Measurements from ENCODE around the gene TAF1A.

Gene TAF1A

DNA sequence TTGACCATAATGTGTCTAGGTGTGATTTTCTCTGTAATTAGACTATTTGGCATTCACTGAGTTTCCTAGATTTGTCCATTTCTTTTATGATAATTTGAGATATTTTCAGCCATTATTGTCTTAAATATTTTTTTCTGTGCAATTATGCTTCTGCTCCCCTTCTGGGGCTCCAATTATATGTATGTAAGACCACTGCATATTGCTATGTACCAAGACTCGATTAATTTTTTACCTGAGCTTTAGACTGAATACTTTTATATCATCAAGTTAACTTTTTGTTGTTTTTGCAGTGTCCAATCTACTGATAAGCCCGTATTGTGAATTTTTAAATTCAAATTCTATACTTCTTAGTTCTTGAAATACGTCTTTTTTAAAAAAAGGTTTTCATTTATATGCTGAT lies 5.1 kb upstream of the TAF1A start:
- TF ChIP-seq, protein P1, sequence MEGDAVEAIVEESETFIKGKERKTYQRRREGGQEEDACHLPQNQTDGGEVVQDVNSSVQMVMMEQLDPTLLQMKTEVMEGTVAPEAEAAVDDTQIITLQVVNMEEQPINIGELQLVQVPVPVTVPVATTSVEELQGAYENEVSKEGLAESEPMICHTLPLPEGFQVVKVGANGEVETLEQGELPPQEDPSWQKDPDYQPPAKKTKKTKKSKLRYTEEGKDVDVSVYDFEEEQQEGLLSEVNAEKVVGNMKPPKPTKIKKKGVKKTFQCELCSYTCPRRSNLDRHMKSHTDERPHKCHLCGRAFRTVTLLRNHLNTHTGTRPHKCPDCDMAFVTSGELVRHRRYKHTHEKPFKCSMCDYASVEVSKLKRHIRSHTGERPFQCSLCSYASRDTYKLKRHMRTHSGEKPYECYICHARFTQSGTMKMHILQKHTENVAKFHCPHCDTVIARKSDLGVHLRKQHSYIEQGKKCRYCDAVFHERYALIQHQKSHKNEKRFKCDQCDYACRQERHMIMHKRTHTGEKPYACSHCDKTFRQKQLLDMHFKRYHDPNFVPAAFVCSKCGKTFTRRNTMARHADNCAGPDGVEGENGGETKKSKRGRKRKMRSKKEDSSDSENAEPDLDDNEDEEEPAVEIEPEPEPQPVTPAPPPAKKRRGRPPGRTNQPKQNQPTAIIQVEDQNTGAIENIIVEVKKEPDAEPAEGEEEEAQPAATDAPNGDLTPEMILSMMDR (IDR thresholded peaks at IDR 0.05; ENCODE audit: extremely low read depth, missing control alignments), result no peak
- DNase-seq (ENCODE audit: low spot score), result no peak

DNA sequence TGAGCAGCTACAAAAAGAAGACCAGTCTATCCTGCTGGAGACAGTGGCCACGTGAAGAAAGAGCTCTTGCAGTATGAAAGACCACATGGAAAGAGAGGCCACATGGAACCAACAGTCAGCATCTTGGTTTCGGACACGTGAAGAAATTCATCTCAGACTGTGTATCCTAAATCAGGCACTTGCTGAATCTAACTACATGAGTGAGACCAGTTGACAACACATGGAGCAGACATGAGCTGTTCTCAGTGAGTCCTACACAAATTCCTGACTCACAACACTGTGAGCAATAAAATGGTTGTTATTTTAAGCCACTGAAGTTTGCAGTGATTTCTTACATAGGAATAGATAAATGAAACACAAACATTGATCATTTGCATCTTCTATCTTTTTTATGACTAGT lies 2.4 kb upstream of the TAF1A start:
- TF ChIP-seq, protein P1 (IDR thresholded peaks at IDR 0.05; ENCODE audit: extremely low read depth, missing control alignments), result no peak
- no peak for DNase-seq (ENCODE audit: low spot score)

DNA sequence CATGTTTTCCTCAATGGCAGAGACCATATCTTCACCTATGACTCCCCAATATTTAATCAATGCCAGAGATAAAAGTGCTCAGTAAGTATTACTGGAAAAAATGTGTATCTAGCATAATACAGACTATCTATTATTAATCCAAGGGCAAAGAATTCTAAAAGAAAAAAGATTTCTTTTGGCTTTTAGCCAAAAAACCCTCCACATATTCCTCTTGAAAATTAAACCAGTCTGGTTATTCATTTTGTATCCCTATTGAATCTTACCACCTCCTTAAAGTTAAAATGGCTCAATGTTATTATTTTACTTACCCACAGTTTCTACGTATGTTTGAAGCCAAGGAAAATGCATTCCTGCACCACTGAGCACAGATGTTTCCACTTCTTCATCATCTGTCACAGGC lies 1.6 kb downstream of the TAF1A start:
- TF ChIP-seq, protein P1 (IDR thresholded peaks at IDR 0.05; ENCODE audit: extremely low read depth, missing control alignments), result no peak
- no peak for DNase-seq (ENCODE audit: low spot score)

DNA sequence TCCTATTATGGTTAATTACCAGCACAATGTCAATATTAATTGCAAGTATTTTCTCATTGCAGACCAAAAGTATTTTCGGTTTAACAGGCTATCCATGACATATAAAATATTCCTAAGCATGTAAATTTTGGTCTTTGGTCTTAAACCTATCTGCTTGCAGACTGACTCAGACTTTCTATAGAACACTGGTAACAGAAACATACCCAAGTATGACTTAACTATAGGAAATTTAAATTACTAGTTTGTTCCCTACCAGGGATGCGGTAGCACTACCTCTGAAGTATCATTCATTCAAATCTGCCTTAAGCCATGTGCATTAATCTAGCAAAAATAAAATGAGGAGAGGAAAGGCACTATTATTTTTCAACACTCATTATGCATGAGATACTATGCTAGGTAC lies 2.9 kb downstream of the TAF1A start:
- no peak for DNase-seq (ENCODE audit: low spot score)
- TF ChIP-seq, protein P1 (IDR thresholded peaks at IDR 0.05; ENCODE audit: extremely low read depth, missing control alignments), result no peak

DNA sequence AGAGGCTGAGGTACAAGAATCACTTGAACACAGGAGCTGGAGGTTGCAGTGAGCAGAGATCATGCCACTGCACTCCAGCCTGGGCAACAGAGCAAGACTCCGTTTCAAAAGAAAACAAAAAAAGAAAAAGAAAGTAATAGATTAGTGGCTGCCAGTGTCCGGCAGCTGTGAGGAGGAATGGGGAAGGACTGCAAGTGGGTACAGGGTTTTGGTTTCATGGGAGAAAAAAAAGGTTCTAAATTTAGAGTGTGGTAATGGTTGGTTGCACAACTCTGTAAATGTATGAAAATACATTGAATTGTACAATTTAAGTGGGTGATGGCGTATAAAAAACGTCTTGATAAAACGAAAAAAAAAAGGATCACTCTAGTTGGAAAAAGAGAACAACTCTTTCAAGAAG lies 6.7 kb downstream of the TAF1A start:
- TF ChIP-seq, protein P1 (IDR thresholded peaks at IDR 0.05; ENCODE audit: extremely low read depth, missing control alignments), result no peak
- peak; percentile 30 for DNase-seq (ENCODE audit: low spot score)

DNA sequence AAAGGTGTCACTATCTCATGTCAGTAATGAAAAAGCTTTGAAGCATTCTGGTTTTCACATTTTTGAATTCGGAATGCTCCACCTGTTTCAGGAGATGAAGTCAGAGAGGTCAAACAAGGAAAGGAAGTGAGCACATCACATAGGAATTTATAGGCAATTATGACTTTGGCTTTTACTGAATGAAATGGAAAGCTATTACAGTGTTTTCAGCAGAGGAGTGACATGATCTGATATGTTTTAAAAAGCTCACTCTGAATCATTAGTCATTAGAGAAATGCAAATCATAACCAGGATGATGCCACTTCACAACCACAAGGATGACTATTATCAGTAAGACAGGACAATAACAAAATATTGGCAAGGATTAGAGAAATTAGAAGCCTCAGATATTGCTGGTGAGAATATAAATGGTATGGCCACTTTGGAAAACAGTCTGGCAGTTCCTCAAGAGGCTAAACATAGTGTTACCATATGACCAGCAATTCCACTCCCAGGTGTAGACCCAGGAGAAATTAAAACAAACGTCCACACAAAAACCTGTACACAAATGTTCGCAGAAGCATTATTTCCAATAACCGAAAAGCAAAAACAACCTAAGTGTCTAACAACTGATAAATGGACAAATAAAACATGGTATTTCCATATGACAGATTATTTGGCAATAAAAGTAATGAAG lies 7.5 kb downstream of the TAF1A start:
- TF ChIP-seq, protein P1 (IDR thresholded peaks at IDR 0.05; ENCODE audit: extremely low read depth, missing control alignments), result no peak
- peak; percentile 9 for DNase-seq (ENCODE audit: low spot score)

DNA sequence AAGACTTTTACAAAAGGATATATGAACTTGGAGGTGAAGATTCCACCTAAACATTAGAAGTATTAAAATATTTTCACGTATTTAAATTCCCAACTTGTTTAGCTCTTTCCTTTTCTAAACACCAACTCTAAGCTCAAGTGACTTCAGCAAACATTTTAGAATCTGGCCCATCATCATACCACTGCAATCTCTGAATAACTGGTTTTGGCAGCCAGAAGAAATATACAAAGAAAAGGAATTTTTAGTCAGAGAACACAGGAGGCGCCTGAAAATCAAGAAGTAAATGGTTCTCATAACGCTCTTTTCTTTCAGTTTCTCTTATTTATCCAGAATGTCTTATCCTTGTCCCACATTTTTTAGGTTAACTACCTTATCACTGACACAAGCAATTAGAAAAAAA lies 10.4 kb downstream of the TAF1A start:
- DNase-seq (ENCODE audit: low spot score), result no peak
- TF ChIP-seq, protein P1 (IDR thresholded peaks at IDR 0.05; ENCODE audit: extremely low read depth, missing control alignments), result no peak

Measured in GM20000 (cell line).